Lower leg skin (tissue), 3 donors: Measurements from ENCODE around the gene SLC22A23.

Experiments used
- CTCF ChIP-seq, 3 donors: fragments of 450-650 bp; IDR thresholded peaks; one replicate each; pipeline ENCODE4 v1.5.1; 2016; ENCODE audit warnings: antibody characterized with exemption in 3 of 3, mild to moderate bottlenecking in 3 of 3, moderate library complexity in 2 of 3
- POLR2A ChIP-seq, 2 donors: fragments of 450-650 bp; IDR thresholded peaks; one replicate each; pipeline ENCODE4 v1.6.1; 2016 to 2017; ENCODE audit warnings: antibody characterized with exemption in 2 of 2, mild to moderate bottlenecking in 1 of 2, moderate library complexity in 1 of 2

- TF ChIP-seq POLR2A (IDR thresholded peaks at IDR 0.05) (no peak), CTCF (IDR thresholded peaks at IDR 0.05) (no peak)
These were observed 14.2 kb downstream of the SLC22A23 start for GRCh38 chr6:3442431-3443220.
